ENCODE data around the gene TES.

DNA sequence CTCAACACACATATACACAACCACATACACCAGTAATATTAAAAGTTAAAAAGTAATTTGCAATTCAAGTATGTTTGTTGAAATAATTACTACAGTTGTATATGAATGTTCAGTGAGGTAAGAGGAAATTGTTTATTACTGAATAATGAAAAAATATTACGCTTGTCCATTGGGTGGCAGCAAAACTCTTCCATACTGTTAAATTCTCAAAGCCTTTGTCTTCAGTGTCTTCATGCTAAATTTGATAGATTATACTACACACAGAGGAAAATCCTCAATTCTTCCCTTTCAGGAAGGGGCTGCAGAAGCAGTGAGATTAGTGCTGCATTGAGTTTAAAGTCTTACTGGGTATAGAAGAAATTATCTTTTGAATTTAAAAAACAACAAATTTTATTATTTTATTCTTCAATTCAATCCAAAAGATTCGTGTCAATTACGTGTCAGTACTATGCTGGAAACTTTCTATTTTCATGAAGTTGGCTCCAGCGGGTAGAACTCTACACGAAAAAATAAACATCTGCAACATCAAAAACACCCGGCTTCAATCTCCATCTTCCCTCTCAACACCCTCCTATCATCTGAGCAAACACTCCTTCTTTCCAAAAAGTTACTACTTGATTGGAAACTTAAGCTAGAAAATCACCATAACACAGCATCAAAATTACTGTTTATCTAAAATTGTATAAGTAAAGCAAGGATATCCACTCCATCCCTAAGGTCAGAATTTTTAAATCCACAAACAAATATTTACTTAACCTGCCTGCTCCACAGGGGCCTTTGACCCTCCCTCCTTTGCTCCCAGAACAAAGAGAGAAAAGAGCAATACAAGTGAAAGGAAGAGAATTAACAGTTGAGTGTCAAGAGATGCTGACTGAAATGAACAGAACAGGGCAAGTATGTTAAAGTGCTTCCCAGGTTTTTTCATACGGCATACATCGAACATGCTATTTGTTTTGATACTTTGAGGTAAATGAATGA, 37.0 kb upstream of the TES start:
- no peak for TF ChIP-seq GABPA (IDR thresholded peaks at IDR 0.05; ENCODE audit: low read depth)
- TF ChIP-seq, protein P1, sequence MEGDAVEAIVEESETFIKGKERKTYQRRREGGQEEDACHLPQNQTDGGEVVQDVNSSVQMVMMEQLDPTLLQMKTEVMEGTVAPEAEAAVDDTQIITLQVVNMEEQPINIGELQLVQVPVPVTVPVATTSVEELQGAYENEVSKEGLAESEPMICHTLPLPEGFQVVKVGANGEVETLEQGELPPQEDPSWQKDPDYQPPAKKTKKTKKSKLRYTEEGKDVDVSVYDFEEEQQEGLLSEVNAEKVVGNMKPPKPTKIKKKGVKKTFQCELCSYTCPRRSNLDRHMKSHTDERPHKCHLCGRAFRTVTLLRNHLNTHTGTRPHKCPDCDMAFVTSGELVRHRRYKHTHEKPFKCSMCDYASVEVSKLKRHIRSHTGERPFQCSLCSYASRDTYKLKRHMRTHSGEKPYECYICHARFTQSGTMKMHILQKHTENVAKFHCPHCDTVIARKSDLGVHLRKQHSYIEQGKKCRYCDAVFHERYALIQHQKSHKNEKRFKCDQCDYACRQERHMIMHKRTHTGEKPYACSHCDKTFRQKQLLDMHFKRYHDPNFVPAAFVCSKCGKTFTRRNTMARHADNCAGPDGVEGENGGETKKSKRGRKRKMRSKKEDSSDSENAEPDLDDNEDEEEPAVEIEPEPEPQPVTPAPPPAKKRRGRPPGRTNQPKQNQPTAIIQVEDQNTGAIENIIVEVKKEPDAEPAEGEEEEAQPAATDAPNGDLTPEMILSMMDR (IDR thresholded peaks at IDR 0.05; ENCODE audit: insufficient read depth, low read length) = no peak
